Stomach (tissue), 4 donors: Measurements from ENCODE around the gene SLC25A51.

Source experiments
- EP300 ChIP-seq: sonication (generic); formaldehyde crosslinking; IDR thresholded peaks from one replicate; pipeline ENCODE4 v1.6.1; 2017; ENCODE audit warnings: antibody characterized with exemption
- POLR2A ChIP-seq, 4 donors: fragments of 450-650 bp; IDR thresholded peaks; one replicate each; pipeline ENCODE4 v1.6.1; 2016; ENCODE audit warnings: antibody characterized with exemption in 4 of 4, control low read depth in 2 of 4, mild to moderate bottlenecking in 1 of 4, moderate library complexity in 1 of 4
- POLR2AphosphoS5 ChIP-seq, 3 donors: sonication (generic); formaldehyde crosslinking; IDR thresholded peaks; one replicate each; pipeline ENCODE4 v1.6.1; 2016; ENCODE audit warnings: antibody characterized with exemption in 3 of 3
- TF ChIP-seq, protein P1 (sequence below), 7 experiments: fragments of 450-650 bp in 4 of 7; fragments of 200-600 bp in 3 of 7; sonication (generic) in 3 of 7; IDR thresholded peaks; one replicate each; pipeline ENCODE4 v1.5.1; 2016 to 2019; ENCODE audit warnings: antibody characterized with exemption in 7 of 7, control low read depth in 2 of 7, mild to moderate bottlenecking in 1 of 7

DNA sequence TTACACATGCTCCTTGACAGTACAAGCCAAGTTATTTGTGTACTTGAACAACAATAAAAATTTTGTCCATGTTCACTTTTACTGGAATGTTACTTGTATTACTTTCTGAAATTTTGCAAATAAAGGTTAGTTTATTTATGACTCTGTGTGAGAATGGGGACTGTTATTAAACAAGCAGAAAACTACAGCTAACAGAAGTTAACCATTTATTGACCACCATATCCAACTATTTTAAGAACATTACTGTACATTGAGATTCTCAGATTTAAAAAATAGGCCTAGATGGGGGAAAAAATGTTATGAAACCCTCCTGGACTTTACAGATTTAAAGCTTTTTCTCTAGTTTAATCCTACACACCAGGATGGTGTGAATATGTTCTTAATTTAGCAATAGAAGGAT lies 1.8 kb downstream of the SLC25A51 start:
- TF ChIP-seq, protein P1, sequence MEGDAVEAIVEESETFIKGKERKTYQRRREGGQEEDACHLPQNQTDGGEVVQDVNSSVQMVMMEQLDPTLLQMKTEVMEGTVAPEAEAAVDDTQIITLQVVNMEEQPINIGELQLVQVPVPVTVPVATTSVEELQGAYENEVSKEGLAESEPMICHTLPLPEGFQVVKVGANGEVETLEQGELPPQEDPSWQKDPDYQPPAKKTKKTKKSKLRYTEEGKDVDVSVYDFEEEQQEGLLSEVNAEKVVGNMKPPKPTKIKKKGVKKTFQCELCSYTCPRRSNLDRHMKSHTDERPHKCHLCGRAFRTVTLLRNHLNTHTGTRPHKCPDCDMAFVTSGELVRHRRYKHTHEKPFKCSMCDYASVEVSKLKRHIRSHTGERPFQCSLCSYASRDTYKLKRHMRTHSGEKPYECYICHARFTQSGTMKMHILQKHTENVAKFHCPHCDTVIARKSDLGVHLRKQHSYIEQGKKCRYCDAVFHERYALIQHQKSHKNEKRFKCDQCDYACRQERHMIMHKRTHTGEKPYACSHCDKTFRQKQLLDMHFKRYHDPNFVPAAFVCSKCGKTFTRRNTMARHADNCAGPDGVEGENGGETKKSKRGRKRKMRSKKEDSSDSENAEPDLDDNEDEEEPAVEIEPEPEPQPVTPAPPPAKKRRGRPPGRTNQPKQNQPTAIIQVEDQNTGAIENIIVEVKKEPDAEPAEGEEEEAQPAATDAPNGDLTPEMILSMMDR (IDR thresholded peaks at IDR 0.05): no peak
- TF ChIP-seq POLR2A (IDR thresholded peaks at IDR 0.05) (no peak), POLR2AphosphoS5 (IDR thresholded peaks at IDR 0.05) (no peak), EP300 (no peak)
